Endothelial cell of umbilical vein (primary cell): Measurements from ENCODE around the gene RAB20. TPM values are rescaled to one million over a fixed set of nuclear protein-coding genes. Genes with fewer than 3 reads are reported as not detected.

ENCODE experiments used
- BruUV-seq: library from RNA; stranded (reverse); fragments of 400-500 nt; replicated peaks from 2 replicates; lab custom pipeline; 2021; lab: Mats Ljungman, UMichigan
- CTCF ChIA-PET: fragments of 300-600, 350-600 bp; sonication (Branson Sonifier 250); formaldehyde crosslinking; loops from one replicate; lab custom pipeline; 2021; ENCODE audit warnings: antibody characterized with exemption, inconsistent platforms; lab: Charles Lee
- POLR2A ChIA-PET: fragments of 300-600, 350-600 bp; sonication (Branson Sonifier 250); formaldehyde crosslinking; loops from one replicate; lab custom pipeline; 2021; ENCODE audit warnings: antibody characterized with exemption, inconsistent platforms; lab: Charles Lee
- DNase-seq: peaks from one replicate; pipeline ENCODE4 v3.0.0-alpha.2; 2011; ENCODE audit warnings: low read depth, low spot score
- FAIRE-seq: peaks from 2 replicates; lab custom pipeline; 2011; peaks lifted over from hg19 to GRCh38; lab: Jason Lieb, UNC
- H2AFZ ChIP-seq: 2 replicates; pipeline ENCODE4 v1.6.0; 2012; ENCODE audit warnings: low read depth, low read length, control low read depth, inconsistent platforms
- H3K27ac ChIP-seq: 2 replicates; pipeline ENCODE4 v1.5.1; 2011; ENCODE audit warnings: low read depth, mild to moderate bottlenecking, control low read depth, low read length, moderate library complexity; ENCODE audit not compliant: insufficient read depth
- H3K27me3 ChIP-seq, 2 experiments: 2 replicates each; pipeline versions ENCODE4 v1.6.0 to v1.6.1; 2011; ENCODE audit warnings: low read length in 2 of 2, mixed read lengths in 1 of 2; ENCODE audit not compliant: control insufficient read depth in 2 of 2, insufficient read depth in 2 of 2
- H3K36me3 ChIP-seq, 2 experiments: 2 replicates in 1 of 2; 3 replicates in 1 of 2; pipeline ENCODE4 v1.5.1; 2011; ENCODE audit warnings: low read length in 2 of 2, mild to moderate bottlenecking in 1 of 2, moderate library complexity in 1 of 2; ENCODE audit not compliant: control insufficient read depth in 2 of 2, insufficient read depth in 2 of 2; ENCODE audit errors: extremely low read depth in 1 of 2
- H3K4me1 ChIP-seq: 3 replicates; pipeline ENCODE4 v1.5.1; 2011; ENCODE audit warnings: mild to moderate bottlenecking, low read length; ENCODE audit not compliant: control insufficient read depth, insufficient read depth; ENCODE audit errors: extremely low read depth
- H3K4me2 ChIP-seq: 2 replicates; pipeline ENCODE4 v1.6.1; 2011; ENCODE audit warnings: low read length, control low read depth, mixed read lengths; ENCODE audit not compliant: insufficient read depth
- H3K4me3 ChIP-seq, 3 experiments: fragments of 200-600 bp in 1 of 3; sonication (generic), shearing (Covaris generic) in 1 of 3; replicated peaks in 1 of 3; 2 replicates each; pipeline ENCODE4 v1.5.1; 2011 to 2016; ENCODE audit warnings: control low read depth in 3 of 3, low read length in 3 of 3, mild to moderate bottlenecking in 2 of 3, inconsistent platforms in 1 of 3, low read depth in 1 of 3, moderate library complexity in 1 of 3; ENCODE audit not compliant: insufficient read depth in 1 of 3
- H3K79me2 ChIP-seq: 2 replicates; pipeline ENCODE4 v1.6.0; 2012; ENCODE audit warnings: low read length, inconsistent platforms; ENCODE audit not compliant: control insufficient read depth, insufficient read depth
- H3K9ac ChIP-seq: replicated peaks from 2 replicates; pipeline ENCODE3; 2011; ENCODE audit warnings: low read length, control low read depth; ENCODE audit not compliant: insufficient read depth; ENCODE audit errors: extremely low read depth
- H3K9me1 ChIP-seq: replicated peaks from 3 replicates; pipeline ENCODE4 v1.6.0; 2011; ENCODE audit warnings: mild to moderate bottlenecking, low read length; ENCODE audit not compliant: control insufficient read depth, insufficient read depth; ENCODE audit errors: extremely low read depth
- H3K9me3 ChIP-seq: replicated peaks from 2 replicates; pipeline ENCODE4 v1.5.1; 2012; ENCODE audit warnings: low read length, inconsistent platforms; ENCODE audit not compliant: control insufficient read depth, insufficient read depth
- H4K20me1 ChIP-seq: replicated peaks from 2 replicates; pipeline ENCODE3; 2011; ENCODE audit warnings: mild to moderate bottlenecking, low read length; ENCODE audit not compliant: control insufficient read depth, insufficient read depth; ENCODE audit errors: extremely low read depth
- EZH2 ChIP-seq: IDR thresholded peaks from 2 replicates; pipeline ENCODE4 v1.6.1; 2012; ENCODE audit warnings: borderline replicate concordance, low read depth, mild to moderate bottlenecking, moderate library complexity, low read length, inconsistent platforms; ENCODE audit not compliant: severe bottlenecking
- FOS ChIP-seq: IDR thresholded peaks from 2 replicates; pipeline ENCODE4 v1.6.1; 2011; ENCODE audit warnings: mild to moderate bottlenecking, low read length, moderate library complexity, borderline replicate concordance; ENCODE audit not compliant: insufficient read depth
- GATA2 ChIP-seq: IDR thresholded peaks from 2 replicates; pipeline ENCODE4 v1.7.0; 2011; ENCODE audit warnings: low read depth, mild to moderate bottlenecking, moderate library complexity, mixed read lengths, low read length; ENCODE audit not compliant: insufficient read length, insufficient read depth
- JUN ChIP-seq: IDR thresholded peaks from 2 replicates; pipeline ENCODE4 v1.6.1; 2011; ENCODE audit warnings: borderline replicate concordance, low read depth; ENCODE audit not compliant: insufficient read length, insufficient read depth
- MYC ChIP-seq: IDR thresholded peaks from one replicate; pipeline ENCODE4 v1.6.1; 2011; ENCODE audit warnings: mild to moderate bottlenecking, low read depth, low read length
- POLR2A ChIP-seq: IDR thresholded peaks from 2 replicates; pipeline ENCODE4 v1.6.1; 2012; ENCODE audit warnings: low read depth, mild to moderate bottlenecking, control low read depth, low read length
- POLR2AphosphoS5 ChIP-seq: IDR thresholded peaks from 2 replicates; pipeline ENCODE4 v1.6.1; 2012; ENCODE audit warnings: low read depth, mild to moderate bottlenecking, control low read depth, low read length, moderate library complexity; ENCODE audit not compliant: insufficient read depth
- dilution Hi-C: fragments of 300-500 bp; cut with MboI; formaldehyde crosslinking; loops from one replicate; pipeline ENCODE4 v1.15.0; 2019; ENCODE audit warnings: low sequenced_read_pairs; ENCODE audit not compliant: extremely low pct_ligation_motif_present
- intact Hi-C: fragments of 100-400 bp; cut with micrococcal nuclease; formaldehyde crosslinking; loops from one replicate; pipeline ENCODE4 v1.10.0; 2022
- polyA plus RNA-seq, 4 experiments: library from polyadenylated mRNA; depleted of rRNA in 3 of 4; stranded (reverse) in 3 of 4; unstranded in 1 of 4; fragments of >200 nt; gene quantifications; 2 replicates each; pipeline versions ENCODE4 v1.2.1 to v1.2.3, GENCODE V29; 2011 to 2012; ENCODE audit warnings: missing spikeins in 1 of 4
- total RNA-seq: library from RNA; stranded (reverse); gene quantifications from 2 replicates; pipeline ENCODE4 v1.2.3, GENCODE V29; 2021
- TF ChIP-seq, protein P1 (sequence below), 2 donors: IDR thresholded peaks; 1 replicate in 1 of 2; 2 replicates in 1 of 2; pipeline ENCODE4 v1.5.1; 2011; ENCODE audit warnings: low read length in 2 of 2, mild to moderate bottlenecking in 2 of 2, moderate library complexity in 2 of 2, control low read depth in 1 of 2, inconsistent platforms in 1 of 2, low read depth in 1 of 2; ENCODE audit not compliant: insufficient read depth in 1 of 2; ENCODE audit errors: extremely low read depth in 1 of 2
- TF ChIP-seq, protein P2 (sequence below): IDR thresholded peaks from 2 replicates; pipeline ENCODE4 v1.6.1; 2011; ENCODE audit not compliant: insufficient read depth, insufficient read length

The RAB20 gene
- total and polyA plus RNA-seq, 2 donors (not counting 3 experiments of a cell fraction or from before 2014, with no cell fraction given) = 1.3 to 1.7 TPM

DNA sequence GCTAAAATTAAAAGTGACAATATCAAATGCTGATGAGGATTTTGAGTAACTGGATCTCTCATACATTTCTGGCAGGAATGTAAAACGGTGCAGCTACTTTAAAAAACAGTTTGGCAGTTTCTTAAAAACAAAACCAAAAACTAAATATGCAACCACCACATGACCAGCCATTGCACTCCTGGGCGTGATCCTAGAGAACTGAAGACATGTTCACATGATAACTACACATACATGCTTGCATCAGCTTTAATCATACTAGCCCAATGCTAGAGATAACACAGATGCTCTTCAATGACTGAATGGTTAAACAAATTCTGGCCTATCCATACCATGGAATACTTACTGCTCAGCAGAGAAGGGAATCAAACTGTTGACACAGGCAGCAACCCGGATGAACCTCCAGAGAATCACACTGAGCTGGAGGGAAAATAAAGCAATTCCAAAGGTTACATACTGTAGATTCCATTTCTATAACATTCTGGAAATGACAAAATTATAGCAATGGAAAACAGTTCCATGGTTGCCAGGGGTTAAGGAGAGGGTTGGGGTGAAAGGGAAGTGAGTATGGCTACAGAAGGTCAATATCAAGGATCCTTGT lies 28.4 kb upstream of the RAB20 start:
- Histone ChIP-seq H3K27me3 (peaks cover 4 to 10% of the 10 kb centered on the region in 2 experiments), H3K79me2 (no peaks in the 10 kb centered on the region), H3K4me1 (no peaks in the 10 kb centered on the region), H3K9me3 (no peaks in the 10 kb centered on the region), H3K4me3 (no peak overlapping the region), H3K27ac (no peak overlapping the region), H3K36me3 (no peaks in the 10 kb centered on the region), H2AFZ (no peak overlapping the region), H4K20me1 (no peaks in the 10 kb centered on the region), H3K4me2 (no peak overlapping the region), H3K9me1 (no peaks in the 10 kb centered on the region), H3K9ac (no peak overlapping the region)
- CTCF ChIA-PET = no interaction called here
- intact Hi-C loops (loop anchor here (5.0 kb wide), 1 partner anchor 327 kb away; the partner anchor contains the start of gene ANKRD10), dilution Hi-C loops (no loop called here)
- FAIRE-seq (no peak), DNase-seq (no peak)
- POLR2A ChIA-PET = no interaction called here
- BruUV-seq = no TSS peak
- TF ChIP-seq, protein P1, sequence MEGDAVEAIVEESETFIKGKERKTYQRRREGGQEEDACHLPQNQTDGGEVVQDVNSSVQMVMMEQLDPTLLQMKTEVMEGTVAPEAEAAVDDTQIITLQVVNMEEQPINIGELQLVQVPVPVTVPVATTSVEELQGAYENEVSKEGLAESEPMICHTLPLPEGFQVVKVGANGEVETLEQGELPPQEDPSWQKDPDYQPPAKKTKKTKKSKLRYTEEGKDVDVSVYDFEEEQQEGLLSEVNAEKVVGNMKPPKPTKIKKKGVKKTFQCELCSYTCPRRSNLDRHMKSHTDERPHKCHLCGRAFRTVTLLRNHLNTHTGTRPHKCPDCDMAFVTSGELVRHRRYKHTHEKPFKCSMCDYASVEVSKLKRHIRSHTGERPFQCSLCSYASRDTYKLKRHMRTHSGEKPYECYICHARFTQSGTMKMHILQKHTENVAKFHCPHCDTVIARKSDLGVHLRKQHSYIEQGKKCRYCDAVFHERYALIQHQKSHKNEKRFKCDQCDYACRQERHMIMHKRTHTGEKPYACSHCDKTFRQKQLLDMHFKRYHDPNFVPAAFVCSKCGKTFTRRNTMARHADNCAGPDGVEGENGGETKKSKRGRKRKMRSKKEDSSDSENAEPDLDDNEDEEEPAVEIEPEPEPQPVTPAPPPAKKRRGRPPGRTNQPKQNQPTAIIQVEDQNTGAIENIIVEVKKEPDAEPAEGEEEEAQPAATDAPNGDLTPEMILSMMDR (IDR thresholded peaks at IDR 0.05; ENCODE audit: extremely low read depth in 1 of 2, insufficient read depth in 1 of 2, low read depth in 1 of 2, low read length in 2 of 2) = no peak
- TF ChIP-seq GATA2 = no peak
- TF ChIP-seq JUN = no peak
- TF ChIP-seq, protein P2, sequence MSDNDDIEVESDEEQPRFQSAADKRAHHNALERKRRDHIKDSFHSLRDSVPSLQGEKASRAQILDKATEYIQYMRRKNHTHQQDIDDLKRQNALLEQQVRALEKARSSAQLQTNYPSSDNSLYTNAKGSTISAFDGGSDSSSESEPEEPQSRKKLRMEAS = no peak
- TF ChIP-seq FOS = no peak
- TF ChIP-seq POLR2A = no peak
- no peak for TF ChIP-seq MYC
- TF ChIP-seq POLR2AphosphoS5 = no peak
- no peak for TF ChIP-seq EZH2
